ENCODE results near the gene PRSS21. TPM values are rescaled to one million over a fixed set of nuclear protein-coding genes. Genes with fewer than 3 reads are reported as not detected.

Gene PRSS21
- total and polyA plus RNA-seq, 7 donors: 0.58 TPM; not detected in 6

DNA sequence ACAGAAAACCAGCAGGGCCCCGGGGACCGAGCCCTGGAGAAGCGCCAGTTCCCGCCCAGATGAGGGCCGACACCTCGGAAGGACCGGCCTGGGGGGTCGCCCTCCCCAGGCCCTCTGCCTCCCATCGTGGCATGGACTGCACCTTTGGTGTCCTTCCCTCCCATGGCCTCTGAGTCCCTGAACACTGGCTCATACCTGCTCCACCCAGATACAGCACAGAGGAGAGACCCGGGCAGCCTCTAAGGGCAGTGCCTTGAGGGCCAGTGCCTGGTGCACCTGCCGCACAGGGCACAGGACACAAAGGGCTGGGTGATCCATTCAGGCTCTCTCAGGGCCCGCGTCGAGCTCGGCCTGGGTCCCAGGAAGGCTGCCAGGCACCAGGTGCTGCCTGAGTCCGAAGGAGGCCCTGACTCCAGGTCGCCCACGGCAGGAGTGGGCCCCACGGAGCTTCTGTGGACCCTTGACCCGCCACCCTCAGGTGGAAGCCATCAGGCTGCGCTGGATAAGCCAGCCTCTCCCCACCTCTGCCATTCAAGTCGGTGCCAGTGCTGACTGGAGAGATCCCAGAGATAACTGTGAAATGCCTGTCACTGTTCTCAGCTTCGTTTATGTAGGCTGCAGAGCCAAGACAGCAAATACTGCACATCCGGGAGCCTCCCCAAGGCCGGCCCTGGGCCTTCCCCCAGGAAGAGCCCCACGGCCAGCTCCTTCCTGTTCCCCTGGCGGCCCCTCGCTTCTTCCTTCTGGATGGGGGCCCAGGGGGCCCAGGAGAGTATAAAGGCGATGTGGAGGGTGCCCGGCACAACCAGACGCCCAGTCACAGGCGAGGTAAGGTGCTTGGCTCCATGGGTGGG lies 12.7 kb downstream of the PRSS21 start, which contains the start of gene ZG16B:
ZG16B (plus strand) TSS at position 803 of the 854 bp plus-strand sequence. CDS start 139 bp downstream, outside the sequence.
- intact Hi-C loops (cut with DNase I): no loop called here
- no peak within 1 kb of the TSS for H3K4me3 ChIP-seq
- peaks cover 0 to 39% (median 0%) of the 10 kb centered on the region in 3 donors for H3K27me3 ChIP-seq
- H3K36me3 ChIP-seq: no peaks in the 10 kb centered on the region
- no peak for DNase-seq
- H3K4me1 ChIP-seq: no peaks in the 10 kb centered on the region
- 38 to 61% methylated on average over 32 of the region's 32 CpGs for WGBS, 2 donors
- H3K27ac ChIP-seq: no peak within 1 kb of the TSS
- H3K9me3 ChIP-seq: no peaks in the 10 kb centered on the region
- TF ChIP-seq, protein P1, sequence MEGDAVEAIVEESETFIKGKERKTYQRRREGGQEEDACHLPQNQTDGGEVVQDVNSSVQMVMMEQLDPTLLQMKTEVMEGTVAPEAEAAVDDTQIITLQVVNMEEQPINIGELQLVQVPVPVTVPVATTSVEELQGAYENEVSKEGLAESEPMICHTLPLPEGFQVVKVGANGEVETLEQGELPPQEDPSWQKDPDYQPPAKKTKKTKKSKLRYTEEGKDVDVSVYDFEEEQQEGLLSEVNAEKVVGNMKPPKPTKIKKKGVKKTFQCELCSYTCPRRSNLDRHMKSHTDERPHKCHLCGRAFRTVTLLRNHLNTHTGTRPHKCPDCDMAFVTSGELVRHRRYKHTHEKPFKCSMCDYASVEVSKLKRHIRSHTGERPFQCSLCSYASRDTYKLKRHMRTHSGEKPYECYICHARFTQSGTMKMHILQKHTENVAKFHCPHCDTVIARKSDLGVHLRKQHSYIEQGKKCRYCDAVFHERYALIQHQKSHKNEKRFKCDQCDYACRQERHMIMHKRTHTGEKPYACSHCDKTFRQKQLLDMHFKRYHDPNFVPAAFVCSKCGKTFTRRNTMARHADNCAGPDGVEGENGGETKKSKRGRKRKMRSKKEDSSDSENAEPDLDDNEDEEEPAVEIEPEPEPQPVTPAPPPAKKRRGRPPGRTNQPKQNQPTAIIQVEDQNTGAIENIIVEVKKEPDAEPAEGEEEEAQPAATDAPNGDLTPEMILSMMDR (IDR thresholded peaks at IDR 0.05): no peak
- TF ChIP-seq POLR2AphosphoS5 (IDR thresholded peaks at IDR 0.05) (no peak), POLR2A (IDR thresholded peaks at IDR 0.05) (no peak), EP300 (IDR thresholded peaks at IDR 0.05) (no peak)

DNA sequence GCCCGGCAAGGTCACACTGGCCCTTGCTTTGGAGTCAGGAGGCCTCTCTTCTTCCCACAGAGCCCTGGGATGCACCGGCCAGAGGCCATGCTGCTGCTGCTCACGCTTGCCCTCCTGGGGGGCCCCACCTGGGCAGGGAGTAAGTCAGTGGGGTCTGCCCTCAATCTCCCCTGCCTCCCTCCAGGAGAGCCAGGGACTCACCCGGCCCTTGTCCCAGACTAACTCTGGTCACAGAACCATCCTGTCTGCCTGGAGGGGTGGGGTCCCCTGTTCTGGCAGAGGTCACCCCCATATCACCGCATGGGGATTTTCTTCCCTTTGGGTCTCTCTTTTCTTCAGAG lies 13.3 kb downstream of the PRSS21 start:
- WGBS, 2 donors: 67 to 78% methylated on average over 5 of the region's 5 CpGs
- DNase-seq: no peak
- H3K9me3 ChIP-seq: no peaks in the 10 kb centered on the region
- no peak overlapping the region for H3K27ac ChIP-seq
- H3K4me3 ChIP-seq: no peak overlapping the region
- TF ChIP-seq, protein P1 (IDR thresholded peaks at IDR 0.05): no peak
- no peak for TF ChIP-seq POLR2AphosphoS5 (IDR thresholded peaks at IDR 0.05)
- TF ChIP-seq POLR2A (IDR thresholded peaks at IDR 0.05): no peak
- TF ChIP-seq EP300 (IDR thresholded peaks at IDR 0.05): no peak
- H3K4me1 ChIP-seq: no peaks in the 10 kb centered on the region
- H3K36me3 ChIP-seq: no peaks in the 10 kb centered on the region
- peaks cover 0 to 39% (median 0%) of the 10 kb centered on the region in 3 donors for H3K27me3 ChIP-seq
- intact Hi-C loops (cut with DNase I): no loop called here

DNA sequence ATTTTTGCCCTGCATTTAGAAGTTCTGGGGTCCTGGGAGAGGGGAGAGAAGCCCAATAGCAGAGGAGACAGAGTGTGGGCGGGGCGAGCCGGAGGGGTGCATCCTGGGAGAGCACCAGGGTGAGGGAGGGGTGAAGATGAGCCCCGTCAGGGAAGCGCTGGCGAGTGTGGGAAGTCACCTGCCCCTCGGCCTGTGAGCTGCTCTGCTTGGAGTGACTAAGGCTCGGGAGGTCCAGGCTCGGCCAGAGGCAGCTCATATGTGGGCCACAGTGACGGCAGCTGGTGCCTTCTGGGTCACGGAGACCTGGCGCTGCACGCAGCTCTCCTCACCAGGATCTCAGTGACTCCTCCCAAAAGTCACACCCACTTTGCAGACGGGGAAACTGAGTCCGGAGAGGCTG lies 14.2 kb downstream of the PRSS21 start:
- intact Hi-C loops (cut with DNase I): no loop called here
- TF ChIP-seq POLR2A (IDR thresholded peaks at IDR 0.05) (no peak), POLR2AphosphoS5 (IDR thresholded peaks at IDR 0.05) (no peak)
- TF ChIP-seq, protein P1 (IDR thresholded peaks at IDR 0.05): no peak
- Histone ChIP-seq H3K36me3 (no peaks in the 10 kb centered on the region), H3K4me3 (no peak overlapping the region), H3K27me3 (peaks cover 0 to 45% (median 0%) of the 10 kb centered on the region in 3 donors), H3K27ac (no peak overlapping the region), H3K4me1 (no peaks in the 10 kb centered on the region), H3K9me3 (no peaks in the 10 kb centered on the region)
- 90 to 91% methylated on average over 15 of the region's 15 CpGs for WGBS, 2 donors
- DNase-seq: no peak

DNA sequence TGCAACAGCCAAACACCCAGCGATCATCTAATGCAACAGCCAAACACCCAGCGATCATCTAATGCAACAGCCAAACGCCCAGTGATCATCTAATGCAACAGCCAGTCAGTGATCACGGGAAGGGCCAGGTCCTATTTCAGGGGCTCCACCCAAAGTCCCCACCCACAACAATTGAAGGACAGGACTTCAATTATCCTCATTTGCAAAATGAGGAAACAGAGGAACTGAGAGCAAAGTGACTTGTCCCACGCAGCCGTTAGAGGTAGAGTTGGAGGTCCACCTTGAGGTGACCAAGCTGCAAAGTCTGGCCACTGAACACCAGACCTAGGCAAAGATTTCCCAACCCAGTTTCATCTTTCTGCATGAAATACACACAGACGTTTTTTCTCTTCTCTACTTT lies 16.7 kb downstream of the PRSS21 start:
- no peak for DNase-seq
- no peaks in the 10 kb centered on the region for H3K4me1 ChIP-seq
- peaks cover 0 to 67% (median 0%) of the 10 kb centered on the region in 3 donors for H3K27me3 ChIP-seq
- no peaks in the 10 kb centered on the region for H3K36me3 ChIP-seq
- no peak overlapping the region for H3K4me3 ChIP-seq
- H3K27ac ChIP-seq: no peak overlapping the region
- TF ChIP-seq, protein P1 (IDR thresholded peaks at IDR 0.05): no peak
- TF ChIP-seq POLR2A (IDR thresholded peaks at IDR 0.05): no peak
- no peak for TF ChIP-seq EP300 (IDR thresholded peaks at IDR 0.05)
- no peak for TF ChIP-seq POLR2AphosphoS5 (IDR thresholded peaks at IDR 0.05)
- intact Hi-C loops (cut with DNase I): no loop called here
- H3K9me3 ChIP-seq: no peaks in the 10 kb centered on the region
- WGBS, 2 donors: 75 to 80% methylated on average over 7 of the region's 7 CpGs

Data from sigmoid colon (tissue), 7 donors.